CD8-positive, alpha-beta memory T cell (primary cell): ENCODE data around the gene GUK1. TPM values are rescaled to one million over a fixed set of nuclear protein-coding genes. Genes with fewer than 3 reads are reported as not detected.
"Not testable (repeated sequence)": the region's sequence is repeated elsewhere in the genome, so short reads cannot be mapped to it uniquely, and the experiment has no call there.

Experiments used
- CTCF ChIA-PET: fragments of 350-600 bp; sonication (Branson Sonifier 250); formaldehyde crosslinking; loops from one replicate; lab custom pipeline; 2021; ENCODE audit warnings: antibody characterized with exemption; lab: Charles Lee
- POLR2A ChIA-PET: fragments of 350-600 bp; sonication (Branson Sonifier 250); formaldehyde crosslinking; loops from one replicate; lab custom pipeline; 2021; ENCODE audit warnings: antibody characterized with exemption; lab: Charles Lee
- DNase-seq, 5 donors: peaks; one replicate each; pipeline versions ENCODE4 v3.0.0 to v3.0.0-alpha.2; 2020 to 2022; ENCODE audit warnings: mixed read lengths in 1 of 5
- H3K27ac ChIP-seq: one replicate; pipeline ENCODE4 v1.7.0; 2013; ENCODE audit warnings: low read depth, mild to moderate bottlenecking, low read length, moderate library complexity
- H3K27me3 ChIP-seq: 2 replicates; pipeline ENCODE4 v1.7.0; 2013; ENCODE audit warnings: low read length, mild to moderate bottlenecking; ENCODE audit not compliant: insufficient read depth, poor library complexity, severe bottlenecking
- H3K36me3 ChIP-seq: 2 replicates; pipeline ENCODE4 v1.7.0; 2013; ENCODE audit warnings: mild to moderate bottlenecking, low read length, moderate library complexity; ENCODE audit not compliant: insufficient read depth
- H3K4me1 ChIP-seq: 2 replicates; pipeline ENCODE4 v1.7.0; 2013; ENCODE audit warnings: mild to moderate bottlenecking, low read length, moderate library complexity; ENCODE audit not compliant: insufficient read depth
- H3K4me3 ChIP-seq: 2 replicates; pipeline ENCODE4 v1.7.0; 2013; ENCODE audit warnings: mild to moderate bottlenecking, low read length
- H3K9me3 ChIP-seq: 2 replicates; pipeline ENCODE4 v1.7.0; 2013; ENCODE audit warnings: mild to moderate bottlenecking, low read length
- H3K27ac Mint-ChIP-seq, 8 donors: one replicate each; pipeline ENCODE4 v1.8.0; 2020 to 2021; ENCODE audit warnings: mixed read lengths in 8 of 8, mild to moderate bottlenecking in 6 of 8, inconsistent platforms in 3 of 8, moderate library complexity in 3 of 8
- H3K27me3 Mint-ChIP-seq, 2 donors: one replicate each; pipeline ENCODE4 v1.8.0; 2020 to 2021; ENCODE audit warnings: mixed read lengths in 2 of 2, mild to moderate bottlenecking in 1 of 2, moderate library complexity in 1 of 2
- H3K36me3 Mint-ChIP-seq, 3 donors: one replicate each; pipeline ENCODE4 v1.8.0; 2020 to 2021; ENCODE audit warnings: mixed read lengths in 3 of 3, inconsistent platforms in 1 of 3, mild to moderate bottlenecking in 1 of 3
- H3K4me1 Mint-ChIP-seq, 3 donors: one replicate each; pipeline ENCODE4 v1.8.0; 2020 to 2021; ENCODE audit warnings: mixed read lengths in 3 of 3, inconsistent platforms in 1 of 3, mild to moderate bottlenecking in 1 of 3
- H3K4me3 Mint-ChIP-seq, 7 donors: one replicate each; pipeline ENCODE4 v1.8.0; 2020 to 2021; ENCODE audit warnings: mixed read lengths in 7 of 7, mild to moderate bottlenecking in 6 of 7, moderate library complexity in 4 of 7, inconsistent platforms in 2 of 7
- H3K9me3 Mint-ChIP-seq, 5 donors: one replicate each; pipeline ENCODE4 v1.8.0; 2020 to 2022; ENCODE audit warnings: mixed read lengths in 5 of 5, mild to moderate bottlenecking in 3 of 5, moderate library complexity in 2 of 5, inconsistent platforms in 1 of 5
- polyA plus RNA-seq: library from polyadenylated mRNA; unstranded; fragments of 300-500 nt; fragmentation: Illumina TruSeq; gene quantifications from one replicate; pipeline ENCODE4 v1.2.3, GENCODE V29; 2021
- total RNA-seq, 2 experiments: library from RNA; stranded (reverse); gene quantifications; one replicate each; pipeline ENCODE4 v1.2.3, GENCODE V29; 2021

The GUK1 gene
- total and polyA plus RNA-seq, 3 experiments from 2014 or later, result 222 to 467 (median 245) TPM

DNA sequence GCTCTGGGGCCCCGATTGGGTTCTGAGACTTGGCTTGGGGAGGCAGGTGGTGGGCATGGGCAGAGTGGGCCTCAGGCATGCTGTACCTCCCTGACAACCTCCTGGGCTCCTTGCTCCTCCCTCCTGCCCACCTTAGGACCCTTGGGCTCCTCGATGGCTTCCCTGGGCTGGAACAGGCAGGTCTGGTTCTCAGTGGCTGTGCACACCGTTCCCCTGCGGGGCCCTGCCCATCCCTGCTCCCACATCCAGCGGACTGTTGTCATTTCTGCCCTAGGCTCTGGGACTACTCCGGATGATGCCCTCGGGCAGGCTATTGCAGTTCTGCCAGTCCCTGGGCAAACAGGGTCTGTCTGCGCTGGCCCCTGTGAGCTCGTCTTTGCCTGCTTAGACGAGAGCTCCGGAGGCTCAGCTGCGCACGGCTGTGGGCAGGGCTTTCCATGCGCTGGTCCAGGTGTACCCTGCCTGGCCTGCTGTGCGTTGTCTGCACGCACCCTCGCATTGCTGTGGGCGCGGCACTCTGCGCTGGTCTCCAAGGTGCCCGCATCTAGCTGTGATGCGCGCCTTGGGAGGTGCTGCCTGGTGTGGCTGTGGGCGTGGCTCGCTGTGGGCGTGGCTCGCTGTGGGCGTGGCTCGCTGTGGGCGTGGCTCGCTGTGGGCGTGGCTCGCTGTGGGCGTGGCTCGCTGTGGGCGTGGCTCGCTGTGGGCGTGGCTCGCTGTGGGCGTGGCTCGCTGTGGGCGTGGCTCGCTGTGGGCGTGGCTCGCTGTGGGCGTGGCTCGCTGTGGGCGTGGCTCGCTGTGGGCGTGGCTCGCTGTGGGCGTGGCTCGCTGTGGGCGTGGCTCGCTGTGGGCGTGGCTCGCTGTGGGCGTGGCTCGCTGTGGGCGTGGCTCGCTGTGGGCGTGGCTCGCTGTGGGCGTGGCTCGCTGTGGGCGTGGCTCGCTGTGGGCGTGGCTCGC, 33.7 kb downstream of the GUK1 start:
- H3K36me3 ChIP-seq, CTCF ChIA-PET, H3K27ac ChIP-seq, H3K4me3 Mint-ChIP-seq, H3K4me3 ChIP-seq, H3K27me3 Mint-ChIP-seq, H3K9me3 ChIP-seq, POLR2A ChIA-PET, H3K9me3 Mint-ChIP-seq, H3K4me1 ChIP-seq, H3K27me3 ChIP-seq: not testable (repeated sequence)
- DNase-seq, result peak in 2 of 5 donors; percentile 37 to 45
- peaks cover 0 to 41% (median 4%) of the 10 kb centered on the region in 3 donors for H3K36me3 Mint-ChIP-seq
- H3K4me1 Mint-ChIP-seq, result peaks cover 12 to 24% (median 19%) of the 10 kb centered on the region in 3 donors
- H3K27ac Mint-ChIP-seq, result peak overlapping the region in 2 of 8 donors; percentile 22 to 61

DNA sequence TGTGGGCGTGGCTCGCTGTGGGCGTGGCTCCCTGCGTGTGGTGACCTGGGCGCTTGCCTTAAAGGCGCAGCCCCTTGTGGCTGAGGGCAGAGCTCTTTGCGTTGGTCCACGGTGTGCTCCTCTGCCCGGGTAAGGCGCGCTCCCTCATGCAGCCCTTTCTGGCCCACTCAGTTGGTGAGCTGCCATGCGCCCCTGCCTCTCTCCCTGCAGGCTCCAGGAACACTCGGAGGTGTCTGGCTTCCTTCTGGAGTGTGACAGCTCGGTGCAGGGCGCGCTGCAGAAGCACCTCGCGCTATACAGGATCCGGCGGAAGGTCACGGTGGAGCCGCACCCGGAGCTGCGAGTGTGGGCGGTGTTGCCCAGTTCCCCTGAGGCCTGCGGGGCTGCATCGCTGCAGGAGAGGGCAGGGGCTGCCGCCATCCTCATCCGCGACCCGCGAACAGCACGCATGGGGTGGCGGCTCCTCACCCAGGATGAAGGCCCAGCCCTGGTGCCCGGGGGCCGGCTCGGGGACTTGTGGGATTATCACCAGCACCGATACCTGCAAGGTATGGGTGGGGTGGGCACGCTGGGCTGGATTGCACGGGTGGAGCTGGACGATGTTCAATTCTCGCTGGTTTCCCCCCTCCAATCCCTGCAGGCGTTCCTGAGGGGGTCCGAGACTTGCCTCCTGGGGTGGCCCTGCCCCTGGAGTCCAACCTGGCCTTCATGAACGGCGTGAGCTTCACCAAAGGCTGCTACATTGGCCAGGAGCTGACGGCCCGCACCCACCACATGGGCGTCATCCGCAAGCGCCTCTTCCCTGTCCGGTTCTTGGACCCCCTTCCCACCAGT, 34.6 kb downstream of the GUK1 start:
- H3K4me3 ChIP-seq, result no peak overlapping the region
- H3K36me3 ChIP-seq, result no peaks in the 10 kb centered on the region
- POLR2A ChIA-PET, result no interaction called here
- no peaks in the 10 kb centered on the region for H3K27me3 ChIP-seq
- no peaks in the 10 kb centered on the region for H3K9me3 Mint-ChIP-seq
- H3K27me3 Mint-ChIP-seq, result no peaks in the 10 kb centered on the region
- CTCF ChIA-PET, result no interaction called here
- peak in 2 of 5 donors; percentile 48 to 58 for DNase-seq
- H3K27ac Mint-ChIP-seq, result peak overlapping the region in 3 of 8 donors; percentile 47 to 61 (median 57)
- no peak overlapping the region for H3K27ac ChIP-seq
- H3K36me3 Mint-ChIP-seq, result peaks cover 0 to 32% (median 4%) of the 10 kb centered on the region in 3 donors
- peaks cover 10 to 16% (median 11%) of the 10 kb centered on the region in 3 donors for H3K4me1 Mint-ChIP-seq
- no peaks in the 10 kb centered on the region for H3K9me3 ChIP-seq
- peak overlapping the region in 1 of 7 donors; percentile 23 for H3K4me3 Mint-ChIP-seq
- H3K4me1 ChIP-seq, result no peaks in the 10 kb centered on the region

DNA sequence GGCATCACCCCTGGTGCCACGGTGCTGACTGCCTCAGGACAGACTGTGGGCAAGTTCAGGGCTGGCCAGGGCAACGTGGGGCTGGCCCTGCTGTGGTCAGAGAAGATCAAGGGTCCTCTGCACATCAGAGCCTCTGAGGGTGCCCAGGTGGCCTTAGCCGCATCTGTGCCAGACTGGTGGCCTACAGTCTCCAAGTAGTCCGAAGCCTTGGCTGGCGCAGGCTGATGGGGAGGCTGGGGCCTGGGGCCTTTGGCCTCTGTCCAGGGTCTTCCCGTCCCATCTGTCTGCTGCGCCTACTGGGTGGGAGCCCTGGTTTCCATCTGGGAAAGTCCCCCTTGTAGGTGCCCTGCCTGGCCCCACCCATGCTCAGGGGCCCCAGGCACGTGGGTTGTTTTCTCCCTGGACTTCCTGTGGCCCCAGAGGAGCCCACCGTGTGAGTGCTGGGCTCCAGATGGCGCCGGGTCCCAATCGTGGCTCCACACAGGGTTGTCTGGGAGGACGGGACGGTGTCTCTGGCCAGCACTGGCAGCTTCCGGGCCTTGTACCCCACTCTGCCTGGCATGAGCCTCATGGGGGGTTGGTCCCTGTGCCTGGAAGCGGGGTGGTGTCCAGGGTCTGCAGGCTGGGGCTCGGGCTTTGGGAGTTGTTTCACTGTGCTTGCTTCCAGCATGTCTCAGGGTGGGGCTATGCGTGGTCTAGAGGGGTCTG, 35.4 kb downstream of the GUK1 start:
- H3K27ac Mint-ChIP-seq, result peak overlapping the region in 3 of 8 donors; percentile 57 to 63 (median 61)
- no peaks in the 10 kb centered on the region for H3K9me3 Mint-ChIP-seq
- H3K4me1 ChIP-seq, result no peaks in the 10 kb centered on the region
- ChIA-PET CTCF (no interaction called here), POLR2A (no interaction called here)
- no peaks in the 10 kb centered on the region for H3K27me3 Mint-ChIP-seq
- no peak overlapping the region for H3K4me3 ChIP-seq
- H3K27ac ChIP-seq, result no peak overlapping the region
- DNase-seq, result no peak
- peaks cover 0 to 27% (median 4%) of the 10 kb centered on the region in 3 donors for H3K36me3 Mint-ChIP-seq
- no peaks in the 10 kb centered on the region for H3K36me3 ChIP-seq
- no peak overlapping the region for H3K4me3 Mint-ChIP-seq
- H3K4me1 Mint-ChIP-seq, result peaks cover 9 to 16% (median 10%) of the 10 kb centered on the region in 3 donors
- H3K9me3 ChIP-seq, result no peaks in the 10 kb centered on the region
- H3K27me3 ChIP-seq, result no peaks in the 10 kb centered on the region

GRCh38 chr1:228176024-228176395, 35.9 kb downstream of the GUK1 start:
- Histone ChIP-seq H3K4me3 (no peak overlapping the region), H3K9me3 (no peaks in the 10 kb centered on the region), H3K27ac (no peak overlapping the region), H3K27me3 (no peaks in the 10 kb centered on the region), H3K4me1 (no peaks in the 10 kb centered on the region), H3K36me3 (no peaks in the 10 kb centered on the region)
- Mint-ChIP-seq H3K27ac (peak overlapping the region in 1 of 8 donors; percentile 63), H3K4me1 (peaks cover 7 to 16% (median 10%) of the 10 kb centered on the region in 3 donors), H3K27me3 (no peaks in the 10 kb centered on the region), H3K4me3 (no peak overlapping the region), H3K36me3 (peaks cover 0 to 26% (median 4%) of the 10 kb centered on the region in 3 donors), H3K9me3 (no peaks in the 10 kb centered on the region)
- POLR2A ChIA-PET, result no interaction called here
- no peak for DNase-seq
- CTCF ChIA-PET, result no interaction called here

DNA sequence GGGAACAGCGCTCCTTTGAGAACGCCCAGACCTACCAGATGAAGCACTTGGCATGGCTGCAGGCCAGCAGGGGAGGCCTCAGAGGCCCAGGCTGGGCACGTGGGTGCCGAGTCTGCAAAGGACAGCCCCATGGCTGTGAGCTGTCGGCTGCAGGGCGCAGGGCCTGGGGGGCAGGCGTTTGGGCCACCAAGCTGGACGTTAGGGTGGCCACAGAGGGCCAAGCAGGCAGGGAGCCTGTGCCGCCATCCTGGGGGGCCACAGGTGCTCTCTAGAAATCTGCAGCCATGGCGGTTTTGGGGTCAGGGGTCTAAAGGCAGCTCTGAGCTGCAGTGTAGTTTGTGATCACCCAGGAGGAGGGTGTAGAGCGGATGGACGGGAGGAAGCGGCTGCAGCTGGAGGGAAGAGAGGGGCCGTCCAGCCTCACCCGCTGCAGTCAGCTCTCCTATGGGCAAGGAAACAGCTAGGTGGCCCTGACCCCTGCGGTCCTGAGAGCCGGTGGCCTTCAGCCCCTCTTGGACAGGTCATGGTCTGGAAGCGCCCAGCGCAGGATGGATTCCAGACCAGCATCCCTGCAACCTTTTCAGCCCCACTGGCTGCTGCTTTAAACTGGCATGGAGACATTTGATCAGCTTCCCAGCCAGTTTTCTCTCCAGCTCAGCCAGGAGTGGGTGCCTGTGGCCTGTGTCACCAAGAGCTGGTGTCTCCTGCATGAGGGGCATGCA, 36.5 kb downstream of the GUK1 start:
- Mint-ChIP-seq H3K9me3 (no peaks in the 10 kb centered on the region), H3K36me3 (peaks cover 0 to 24% (median 4%) of the 10 kb centered on the region in 3 donors), H3K27ac (peak overlapping the region in 1 of 8 donors; percentile 21), H3K27me3 (no peaks in the 10 kb centered on the region), H3K4me1 (peaks cover 7 to 14% (median 10%) of the 10 kb centered on the region in 3 donors), H3K4me3 (no peak overlapping the region)
- ChIA-PET POLR2A (interaction anchor here (1.0 kb wide), 1 partner anchor 10 kb away, joined by 4 read pairs; no protein-coding TSS in a partner anchor), CTCF (interaction anchor here (2.2 kb wide), 1 partner anchor 11 kb away, joined by 11 read pairs; the partner anchor contains the start of gene IBA57)
- no peaks in the 10 kb centered on the region for H3K4me1 ChIP-seq
- no peaks in the 10 kb centered on the region for H3K27me3 ChIP-seq
- no peaks in the 10 kb centered on the region for H3K9me3 ChIP-seq
- no peak for DNase-seq
- H3K27ac ChIP-seq, result no peak overlapping the region
- H3K36me3 ChIP-seq, result no peaks in the 10 kb centered on the region
- no peak overlapping the region for H3K4me3 ChIP-seq

GRCh38 chr1:228177183-228177475, 37.0 kb downstream of the GUK1 start:
- Mint-ChIP-seq H3K9me3 (no peaks in the 10 kb centered on the region), H3K27ac (peak overlapping the region in 1 of 8 donors; percentile 21), H3K36me3 (peaks cover 0 to 22% (median 4%) of the 10 kb centered on the region in 3 donors), H3K4me1 (peaks cover 7 to 13% (median 10%) of the 10 kb centered on the region in 3 donors), H3K4me3 (no peak overlapping the region), H3K27me3 (no peaks in the 10 kb centered on the region)
- DNase-seq, result no peak
- H3K36me3 ChIP-seq, result no peaks in the 10 kb centered on the region
- ChIA-PET CTCF (interaction anchor here (2.2 kb wide), 1 partner anchor 12 kb away, joined by 11 read pairs; the partner anchor contains the start of gene IBA57), POLR2A (interaction anchor here (0.7 to 1.0 kb wide), 2 partner anchors 9 to 24 kb away, joined by 4 to 5 read pairs; no protein-coding TSS in a partner anchor)
- H3K27ac ChIP-seq, result no peak overlapping the region
- H3K4me1 ChIP-seq, result no peaks in the 10 kb centered on the region
- H3K27me3 ChIP-seq, result no peaks in the 10 kb centered on the region
- H3K9me3 ChIP-seq, result no peaks in the 10 kb centered on the region
- H3K4me3 ChIP-seq, result no peak overlapping the region
